H1 (cell line): ENCODE measurements around the gene DLX2. TPM values are rescaled to one million over a fixed set of nuclear protein-coding genes. Genes with fewer than 3 reads are reported as not detected.

Source experiments
- ASH2L ChIP-seq: fragments of 200-600, 300-600 bp; sonication (generic); IDR thresholded peaks from one replicate; pipeline ENCODE4 v1.7.1; 2017; ENCODE audit warnings: low read length
- CEBPB ChIP-seq: IDR thresholded peaks from 2 replicates; pipeline ENCODE4 v1.6.1; 2012; ENCODE audit warnings: low read depth, low read length
- EGR1 ChIP-seq: IDR thresholded peaks from 2 replicates; pipeline ENCODE4 v1.6.1; 2011; ENCODE audit warnings: low read depth, low read length, borderline replicate concordance
- EZH2 ChIP-seq: fragments of 200-600 bp; sonication (generic); IDR thresholded peaks from 2 replicates; pipeline ENCODE4 v1.7.1; 2012; ENCODE audit warnings: low read depth, mild to moderate bottlenecking, moderate library complexity, low read length, inconsistent platforms; ENCODE audit not compliant: severe bottlenecking
- GTF2F1 ChIP-seq: IDR thresholded peaks from 2 replicates; pipeline ENCODE4 v1.6.1; 2012; ENCODE audit warnings: low read depth, low read length, improper control_type of control experiment, borderline replicate concordance
- HDAC2 ChIP-seq, 2 experiments: fragments of 300-600 bp in 1 of 2; sonication (generic) in 1 of 2; IDR thresholded peaks; 2 replicates each; pipeline ENCODE4 v1.6.1; 2011 to 2012; ENCODE audit warnings: low read depth in 2 of 2, low read length in 2 of 2, mild to moderate bottlenecking in 2 of 2, moderate library complexity in 2 of 2, borderline replicate concordance in 1 of 2, inconsistent platforms in 1 of 2
- JUND ChIP-seq: IDR thresholded peaks from 2 replicates; pipeline ENCODE4 v1.6.1; 2011; ENCODE audit warnings: mild to moderate bottlenecking, improper control_type of control experiment, low read length
- KDM1A ChIP-seq: fragments of 200-600, 300-600 bp; sonication (generic); IDR thresholded peaks from 2 replicates; pipeline ENCODE4 v1.7.1; 2016; ENCODE audit warnings: mild to moderate bottlenecking, low read length, borderline replicate concordance
- KDM4A ChIP-seq: IDR thresholded peaks from one replicate; pipeline ENCODE4 v1.7.1; 2012; ENCODE audit warnings: low read depth, mild to moderate bottlenecking, moderate library complexity, low read length, inconsistent platforms; ENCODE audit not compliant: severe bottlenecking
- NRF1 ChIP-seq: IDR thresholded peaks from 2 replicates; pipeline ENCODE4 v1.6.1; 2011; ENCODE audit warnings: mild to moderate bottlenecking, low read depth, low read length, improper control_type of control experiment
- PHF8 ChIP-seq: fragments of 200-600 bp; sonication (generic); conservative IDR thresholded peaks from 2 replicates; pipeline ENCODE4 v1.7.1; 2012; ENCODE audit warnings: low read depth, mild to moderate bottlenecking, inconsistent platforms, low read length, moderate library complexity
- POLR2A ChIP-seq, 2 experiments: IDR thresholded peaks; 1 replicate in 1 of 2; 2 replicates in 1 of 2; pipeline ENCODE4 v1.6.1; 2011; ENCODE audit warnings: low read depth in 2 of 2, low read length in 2 of 2, mild to moderate bottlenecking in 2 of 2; ENCODE audit errors: control extremely low read depth in 1 of 2
- RBBP5 ChIP-seq: IDR thresholded peaks from 2 replicates; pipeline ENCODE4 v1.7.1; 2012; ENCODE audit warnings: low read depth, mild to moderate bottlenecking, inconsistent platforms, low read length, moderate library complexity, borderline replicate concordance
- RFX5 ChIP-seq: IDR thresholded peaks from 2 replicates; pipeline ENCODE4 v1.6.1; 2011; ENCODE audit warnings: low read depth, low read length, improper control_type of control experiment, borderline replicate concordance
- RNF2 ChIP-seq: fragments of 200-900, 300-1000 bp; sonication (generic); IDR thresholded peaks from 2 replicates; pipeline ENCODE4 v1.7.1; 2016; ENCODE audit warnings: borderline replicate concordance, low read depth, mild to moderate bottlenecking, antibody characterized with exemption, low read length; ENCODE audit not compliant: poor library complexity, severe bottlenecking; ENCODE audit errors: missing control alignments
- RXRA ChIP-seq: IDR thresholded peaks from 2 replicates; pipeline ENCODE4 v1.6.1; 2011; ENCODE audit warnings: low read depth, mild to moderate bottlenecking, low read length, moderate library complexity; ENCODE audit not compliant: insufficient read depth
- SAP30 ChIP-seq: fragments of 300-600 bp; sonication (generic); IDR thresholded peaks from 2 replicates; pipeline ENCODE4 v1.7.1; 2012; ENCODE audit warnings: low read length, moderate library complexity, mild to moderate bottlenecking, inconsistent platforms; ENCODE audit not compliant: insufficient read depth, insufficient replicate concordance
- SIX5 ChIP-seq: IDR thresholded peaks from 2 replicates; pipeline ENCODE4 v1.6.1; 2011; ENCODE audit warnings: mild to moderate bottlenecking, low read depth, low read length
- polyA plus RNA-seq, 7 experiments: library from polyadenylated mRNA; depleted of rRNA in 3 of 7; stranded (reverse) in 5 of 7; unstranded in 2 of 7; fragments of >200 nt in 5 of 7; fragments of 200-250 nt in 2 of 7; gene quantifications; 1 replicate in 5 of 7; 2 replicates in 1 of 7; 4 replicates in 1 of 7; pipeline versions ENCODE4 v1.2.1 to v1.2.3, GENCODE V29; 2011 to 2013; ENCODE audit warnings: missing spikeins in 2 of 7, mixed read lengths in 2 of 7
- total RNA-seq: library from RNA; stranded (reverse); fragmentation: NEBNext Ultra II Directional; extraction: Animal tissue kit (Norgen Biotek cat#: 25700); gene quantifications from 2 replicates; pipeline ENCODE4 v1.2.1, GENCODE V29; 2021
- TF ChIP-seq, protein P1 (sequence below): IDR thresholded peaks from 2 replicates; pipeline ENCODE4 v1.6.1; 2011; ENCODE audit warnings: low read depth, mild to moderate bottlenecking, low read length; ENCODE audit not compliant: insufficient read depth
- TF ChIP-seq, protein P2 (sequence below), 3 experiments: IDR thresholded peaks; 1 replicate in 2 of 3; 2 replicates in 1 of 3; pipeline versions ENCODE4 v1.5.1 to v1.6.1; 2011; ENCODE audit warnings: low read length in 3 of 3, mild to moderate bottlenecking in 3 of 3, inconsistent platforms in 2 of 3, low read depth in 1 of 3, moderate library complexity in 1 of 3; ENCODE audit not compliant: insufficient read depth in 1 of 3; ENCODE audit errors: control extremely low read depth in 1 of 3

Gene DLX2
- total and polyA plus RNA-seq, 2 of the 8 experiments (the other 6 are each of a cell fraction or from before 2014, with no cell fraction given) = 0.45 TPM; not detected in 1

DNA sequence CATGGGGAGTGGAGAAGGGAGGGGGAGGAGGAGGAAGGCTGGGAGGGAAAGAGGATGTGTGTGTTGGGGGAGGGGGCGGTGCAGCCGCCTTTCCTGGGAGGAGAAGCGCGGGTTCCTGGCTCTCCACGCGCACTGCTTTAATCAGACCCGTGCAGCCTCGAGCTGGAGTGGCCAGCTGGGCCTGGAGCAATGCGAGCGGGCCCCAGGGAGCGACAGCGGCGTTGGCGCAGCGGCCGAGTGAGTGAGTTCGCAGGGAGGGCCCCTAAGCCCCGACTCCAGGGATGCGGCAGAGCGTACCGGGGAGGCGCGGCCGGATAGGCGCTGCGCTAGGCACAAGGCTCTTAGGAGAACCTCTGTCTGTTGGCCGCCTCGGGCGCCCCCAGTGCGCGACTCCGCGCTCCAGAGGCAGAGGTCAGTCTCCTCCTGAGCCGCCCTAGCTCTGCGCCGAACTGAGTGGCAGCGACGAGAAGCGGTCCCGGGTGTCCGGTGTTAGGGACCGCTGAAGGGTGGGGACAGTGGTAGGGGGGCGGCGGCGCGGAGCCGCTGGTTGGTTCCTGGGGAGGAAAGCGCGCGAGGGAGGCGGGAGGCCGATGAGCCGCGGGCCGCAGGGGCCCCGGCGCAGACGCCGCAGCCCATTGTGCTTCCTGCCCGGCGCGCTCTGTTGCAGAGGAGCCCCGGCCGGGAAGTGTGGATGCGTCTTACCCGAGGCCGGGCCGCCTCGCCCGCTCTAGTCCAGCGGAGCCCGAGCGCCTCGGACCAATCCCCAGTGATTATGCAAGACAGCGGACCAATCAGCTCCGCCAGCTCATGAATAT lies 17.8 kb downstream of the DLX2 start (continued):
- TF ChIP-seq RNF2 (peak; percentile 60), EGR1 (no peak), NRF1 (no peak), POLR2A (IDR thresholded peaks at IDR 0.05; ENCODE audit: control extremely low read depth in 1 of 2, low read depth in 2 of 2, low read length in 2 of 2) (no peak), HDAC2 (IDR thresholded peaks at IDR 0.05; ENCODE audit: borderline replicate concordance in 1 of 2, low read depth in 2 of 2, low read length in 2 of 2) (no peak), CEBPB (peak; percentile 92), EZH2 (peak; percentile 47), PHF8 (0 out of 2 replicates have a peak, but pooled peaks have one; percentile 31), RBBP5 (0 out of 2 replicates have a peak, but pooled peaks have one; percentile 32), JUND (no peak), RFX5 (no peak), KDM4A (peak; percentile 78), SAP30 (no peak), ASH2L (peak; percentile 24), RXRA (no peak), KDM1A (no peak), GTF2F1 (no peak), SIX5 (no peak)
- TF ChIP-seq, protein P1, sequence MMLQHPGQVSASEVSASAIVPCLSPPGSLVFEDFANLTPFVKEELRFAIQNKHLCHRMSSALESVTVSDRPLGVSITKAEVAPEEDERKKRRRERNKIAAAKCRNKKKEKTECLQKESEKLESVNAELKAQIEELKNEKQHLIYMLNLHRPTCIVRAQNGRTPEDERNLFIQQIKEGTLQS = no peak
- TF ChIP-seq, protein P2, sequence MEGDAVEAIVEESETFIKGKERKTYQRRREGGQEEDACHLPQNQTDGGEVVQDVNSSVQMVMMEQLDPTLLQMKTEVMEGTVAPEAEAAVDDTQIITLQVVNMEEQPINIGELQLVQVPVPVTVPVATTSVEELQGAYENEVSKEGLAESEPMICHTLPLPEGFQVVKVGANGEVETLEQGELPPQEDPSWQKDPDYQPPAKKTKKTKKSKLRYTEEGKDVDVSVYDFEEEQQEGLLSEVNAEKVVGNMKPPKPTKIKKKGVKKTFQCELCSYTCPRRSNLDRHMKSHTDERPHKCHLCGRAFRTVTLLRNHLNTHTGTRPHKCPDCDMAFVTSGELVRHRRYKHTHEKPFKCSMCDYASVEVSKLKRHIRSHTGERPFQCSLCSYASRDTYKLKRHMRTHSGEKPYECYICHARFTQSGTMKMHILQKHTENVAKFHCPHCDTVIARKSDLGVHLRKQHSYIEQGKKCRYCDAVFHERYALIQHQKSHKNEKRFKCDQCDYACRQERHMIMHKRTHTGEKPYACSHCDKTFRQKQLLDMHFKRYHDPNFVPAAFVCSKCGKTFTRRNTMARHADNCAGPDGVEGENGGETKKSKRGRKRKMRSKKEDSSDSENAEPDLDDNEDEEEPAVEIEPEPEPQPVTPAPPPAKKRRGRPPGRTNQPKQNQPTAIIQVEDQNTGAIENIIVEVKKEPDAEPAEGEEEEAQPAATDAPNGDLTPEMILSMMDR (IDR thresholded peaks at IDR 0.05; ENCODE audit: control extremely low read depth in 1 of 3, insufficient read depth in 1 of 3, low read depth in 1 of 3, low read length in 3 of 3) = no peak
